Naive B cell (primary cell): ENCODE data around the gene TMEM38A. TPM values are rescaled to one million over a fixed set of nuclear protein-coding genes. Genes with fewer than 3 reads are reported as not detected.
"Not testable (repeated sequence)": the region's sequence is repeated elsewhere in the genome, so short reads cannot be mapped to it uniquely, and the experiment has no call there.

Experiments
- ATAC-seq, 2 donors: fragments of 150-1000 bp; cut with Tn5 transposase; 2 replicates each; pipeline ENCODE4 v1.10.0; 2021; ENCODE audit warnings: low read depth in 2 of 2, mild to moderate bottlenecking in 2 of 2, moderate library complexity in 2 of 2
- DNase-seq: peaks from one replicate; pipeline ENCODE4 v3.0.0; 2022
- H3K27ac Mint-ChIP-seq, 6 donors: one replicate each; pipeline ENCODE4 v1.8.0; 2020 to 2022; ENCODE audit warnings: mild to moderate bottlenecking in 6 of 6, mixed read lengths in 6 of 6, moderate library complexity in 5 of 6, inconsistent platforms in 2 of 6
- H3K27me3 Mint-ChIP-seq, 3 donors: one replicate each; pipeline ENCODE4 v1.8.0; 2021 to 2022; ENCODE audit warnings: mixed read lengths in 3 of 3, mild to moderate bottlenecking in 1 of 3
- H3K36me3 Mint-ChIP-seq, 2 donors: one replicate each; pipeline ENCODE4 v1.8.0; 2020 to 2022; ENCODE audit warnings: mixed read lengths in 2 of 2, inconsistent platforms in 1 of 2, mild to moderate bottlenecking in 1 of 2
- H3K4me1 Mint-ChIP-seq, 3 donors: one replicate each; pipeline ENCODE4 v1.8.0; 2020 to 2022; ENCODE audit warnings: mixed read lengths in 3 of 3, inconsistent platforms in 1 of 3, mild to moderate bottlenecking in 1 of 3, moderate library complexity in 1 of 3
- H3K4me3 Mint-ChIP-seq, 8 donors: one replicate each; pipeline ENCODE4 v1.8.0; 2020 to 2022; ENCODE audit warnings: mild to moderate bottlenecking in 8 of 8, mixed read lengths in 8 of 8, moderate library complexity in 8 of 8, inconsistent platforms in 2 of 8
- H3K9me3 Mint-ChIP-seq, 7 donors: one replicate each; pipeline ENCODE4 v1.8.0; 2020 to 2022; ENCODE audit warnings: mixed read lengths in 7 of 7, mild to moderate bottlenecking in 5 of 7, inconsistent platforms in 2 of 7, moderate library complexity in 1 of 7
- polyA plus RNA-seq, 6 donors: library from polyadenylated mRNA; unstranded; fragments of 300-500 nt; fragmentation: Illumina TruSeq; gene quantifications; one replicate each; pipeline ENCODE4 v1.2.3, GENCODE V29; 2021; ENCODE audit warnings: low read depth in 6 of 6

The TMEM38A gene
- polyA plus RNA-seq, 6 donors from 2014 or later, result 13.7 to 18.6 (median 16.6) TPM

- H3K27me3 Mint-ChIP-seq, result no peaks in the 10 kb centered on the region
- H3K9me3 Mint-ChIP-seq, result no peaks in the 10 kb centered on the region
- ATAC-seq, result no peak
- H3K4me1 Mint-ChIP-seq, result peaks cover 14 to 35% (median 15%) of the 10 kb centered on the region in 3 donors
- no peak for DNase-seq
- no peak overlapping the region for H3K4me3 Mint-ChIP-seq
- peak overlapping the region in 2 of 6 donors; percentile 22 to 52 for H3K27ac Mint-ChIP-seq
- H3K36me3 Mint-ChIP-seq, result peaks cover 16 to 20% of the 10 kb centered on the region in 2 donors
Observed at GRCh38 chr19:16649734-16650133, 11.2 kb upstream of the TMEM38A start.

GRCh38 chr19:16650821-16651220 is 10.1 kb upstream of the TMEM38A start:
- no peaks in the 10 kb centered on the region for H3K27me3 Mint-ChIP-seq
- peaks cover 12 to 16% of the 10 kb centered on the region in 2 donors for H3K36me3 Mint-ChIP-seq
- no peaks in the 10 kb centered on the region for H3K9me3 Mint-ChIP-seq
- peaks cover 12 to 30% (median 14%) of the 10 kb centered on the region in 3 donors for H3K4me1 Mint-ChIP-seq
- ATAC-seq (no peak), DNase-seq (no peak)
- no peak overlapping the region for H3K4me3 Mint-ChIP-seq
- H3K27ac Mint-ChIP-seq, result peak overlapping the region in 1 of 6 donors; percentile 24

GRCh38 chr19:16651421-16652188 is 9.3 kb upstream of the TMEM38A start:
- H3K4me3 Mint-ChIP-seq, DNase-seq, ATAC-seq, H3K27me3 Mint-ChIP-seq, H3K9me3 Mint-ChIP-seq: not testable (repeated sequence)
- Mint-ChIP-seq H3K36me3 (peaks cover 12 to 16% of the 10 kb centered on the region in 2 donors), H3K4me1 (peaks cover 12 to 37% (median 19%) of the 10 kb centered on the region in 3 donors), H3K27ac (peak overlapping the region in 5 of 6 donors; percentile 22 to 87 (median 74))

- Mint-ChIP-seq H3K4me1 (peaks cover 21 to 50% (median 25%) of the 10 kb centered on the region in 3 donors), H3K27me3 (no peaks in the 10 kb centered on the region), H3K27ac (peak overlapping the region in 1 of 6 donors; percentile 22), H3K4me3 (no peak overlapping the region), H3K36me3 (peaks cover 18% of the 10 kb centered on the region in 2 donors), H3K9me3 (no peaks in the 10 kb centered on the region)
- ATAC-seq (no peak), DNase-seq (no peak)
Observed at GRCh38 chr19:16652854-16653253, 8.1 kb upstream of the TMEM38A start.

- Mint-ChIP-seq H3K36me3 (peaks cover 18 to 24% of the 10 kb centered on the region in 2 donors), H3K9me3 (no peaks in the 10 kb centered on the region), H3K4me1 (peaks cover 34 to 59% (median 35%) of the 10 kb centered on the region in 3 donors), H3K27me3 (no peaks in the 10 kb centered on the region), H3K4me3 (peak overlapping the region in 1 of 8 donors; percentile 29), H3K27ac (peak overlapping the region in 1 of 6 donors; percentile 95)
- DNase-seq (no peak), ATAC-seq (no peak)
Observed at GRCh38 chr19:16654140-16654539, 6.8 kb upstream of the TMEM38A start.

GRCh38 chr19:16654627-16655026 is 6.3 kb upstream of the TMEM38A start:
- peaks cover 18 to 24% of the 10 kb centered on the region in 2 donors for H3K36me3 Mint-ChIP-seq
- H3K4me3 Mint-ChIP-seq, result no peak overlapping the region
- no peaks in the 10 kb centered on the region for H3K27me3 Mint-ChIP-seq
- peaks cover 37 to 62% (median 39%) of the 10 kb centered on the region in 3 donors for H3K4me1 Mint-ChIP-seq
- DNase-seq, result no peak
- ATAC-seq, result no peak
- no peak overlapping the region for H3K27ac Mint-ChIP-seq
- no peaks in the 10 kb centered on the region for H3K9me3 Mint-ChIP-seq

GRCh38 chr19:16655727-16656126 is 5.2 kb upstream of the TMEM38A start:
- H3K4me1 Mint-ChIP-seq, result peaks cover 33 to 58% (median 45%) of the 10 kb centered on the region in 3 donors
- peak overlapping the region in 2 of 8 donors; percentile 61 to 78 for H3K4me3 Mint-ChIP-seq
- H3K27me3 Mint-ChIP-seq, result no peaks in the 10 kb centered on the region
- no peak overlapping the region for H3K27ac Mint-ChIP-seq
- H3K9me3 Mint-ChIP-seq, result no peaks in the 10 kb centered on the region
- ATAC-seq, result no peak
- H3K36me3 Mint-ChIP-seq, result peaks cover 18 to 24% of the 10 kb centered on the region in 2 donors
- DNase-seq, result no peak

GRCh38 chr19:16657384-16657783 is 3.6 kb upstream of the TMEM38A start:
- Mint-ChIP-seq H3K9me3 (no peaks in the 10 kb centered on the region), H3K36me3 (peaks cover 12% of the 10 kb centered on the region in 2 donors), H3K27ac (peak overlapping the region in 3 of 6 donors; percentile 33 to 80 (median 59)), H3K4me1 (peaks cover 38 to 61% (median 48%) of the 10 kb centered on the region in 3 donors), H3K27me3 (no peaks in the 10 kb centered on the region), H3K4me3 (peak overlapping the region in 4 of 8 donors; percentile 32 to 61 (median 44))
- DNase-seq (no peak), ATAC-seq (no peak)

- ATAC-seq, result no peak
- Mint-ChIP-seq H3K27ac (peak overlapping the region; percentile 98 to 100 (median 99)), H3K27me3 (no peaks in the 10 kb centered on the region), H3K36me3 (peaks cover 6 to 8% of the 10 kb centered on the region in 2 donors), H3K4me1 (peaks cover 44 to 67% (median 55%) of the 10 kb centered on the region in 3 donors), H3K9me3 (no peaks in the 10 kb centered on the region), H3K4me3 (peak overlapping the region; percentile 96 to 100 (median 99))
- DNase-seq, result no peak
Observed at GRCh38 chr19:16659464-16659831, 1.5 kb upstream of the TMEM38A start.

GRCh38 chr19:16659832-16660708 is 869 bp upstream of the TMEM38A start, which contains the start of gene SMIM7:
SMIM7 (minus strand) TSS chr19:16660144; CDS start chr19:16660110, 34 bp downstream.
- H3K4me1 Mint-ChIP-seq, result peaks cover 44 to 67% (median 55%) of the 10 kb centered on the region in 3 donors
- peak within 1 kb of the TSS; percentile 96 to 100 (median 99) for H3K4me3 Mint-ChIP-seq
- no peaks in the 10 kb centered on the region for H3K27me3 Mint-ChIP-seq
- H3K36me3 Mint-ChIP-seq, result peaks cover 6 to 8% of the 10 kb centered on the region in 2 donors
- H3K9me3 Mint-ChIP-seq, result no peaks in the 10 kb centered on the region
- DNase-seq (peak; percentile 99), ATAC-seq (peak; percentile 95 to 96)
- peak within 1 kb of the TSS; percentile 98 to 100 (median 99) for H3K27ac Mint-ChIP-seq

- H3K4me3 Mint-ChIP-seq, result peak overlapping the region; percentile 86 to 99 (median 93)
- DNase-seq, result peak; percentile 21
- ATAC-seq, result no peak
- H3K4me1 Mint-ChIP-seq, result peaks cover 40 to 55% (median 55%) of the 10 kb centered on the region in 3 donors
- H3K27me3 Mint-ChIP-seq, result no peaks in the 10 kb centered on the region
- H3K9me3 Mint-ChIP-seq, result no peaks in the 10 kb centered on the region
- peak overlapping the region; percentile 56 to 98 (median 80) for H3K27ac Mint-ChIP-seq
- peaks cover 6 to 8% of the 10 kb centered on the region in 2 donors for H3K36me3 Mint-ChIP-seq
Observed at GRCh38 chr19:16661480-16662034, 618 bp downstream of the TMEM38A start.

GRCh38 chr19:16668176-16668575 is 7.2 kb downstream of the TMEM38A start:
- H3K27me3 Mint-ChIP-seq, result no peaks in the 10 kb centered on the region
- DNase-seq (no peak), ATAC-seq (no peak)
- no peaks in the 10 kb centered on the region for H3K36me3 Mint-ChIP-seq
- H3K9me3 Mint-ChIP-seq, result no peaks in the 10 kb centered on the region
- H3K4me3 Mint-ChIP-seq, result peak overlapping the region in 1 of 8 donors; percentile 42
- H3K4me1 Mint-ChIP-seq, result peaks cover 7 to 12% (median 8%) of the 10 kb centered on the region in 3 donors
- H3K27ac Mint-ChIP-seq, result no peak overlapping the region

GRCh38 chr19:16668702-16669101 is 7.8 kb downstream of the TMEM38A start:
- ATAC-seq, H3K9me3 Mint-ChIP-seq, DNase-seq, H3K27ac Mint-ChIP-seq, H3K27me3 Mint-ChIP-seq, H3K36me3 Mint-ChIP-seq: not testable (repeated sequence)
- peaks cover 5 to 10% (median 7%) of the 10 kb centered on the region in 3 donors for H3K4me1 Mint-ChIP-seq
- H3K4me3 Mint-ChIP-seq, result peak overlapping the region in 1 of 8 donors; percentile 42
